GM13976 (cell line): ENCODE results near the gene MYO9A.

Experiments
- DNase-seq: peaks from one replicate; pipeline ENCODE4 v3.0.0; 2012; ENCODE audit warnings: low spot score
- in situ Hi-C: fragments of 300-500 bp; cut with MboI; formaldehyde crosslinking; loops from one replicate; pipeline ENCODE4 v1.12.0; 2022; ENCODE audit warnings: low sequenced_read_pairs, mixed read lengths, inconsistent platforms; ENCODE audit not compliant: unreplicated experiment
- TF ChIP-seq, protein P1 (sequence below): IDR thresholded peaks from 2 replicates; pipeline ENCODE4 v1.5.1; 2012; ENCODE audit warnings: borderline replicate concordance, mild to moderate bottlenecking; ENCODE audit not compliant: insufficient read depth; ENCODE audit errors: extremely low read depth, missing control alignments, control extremely low read depth

MYO9A gene

DNA sequence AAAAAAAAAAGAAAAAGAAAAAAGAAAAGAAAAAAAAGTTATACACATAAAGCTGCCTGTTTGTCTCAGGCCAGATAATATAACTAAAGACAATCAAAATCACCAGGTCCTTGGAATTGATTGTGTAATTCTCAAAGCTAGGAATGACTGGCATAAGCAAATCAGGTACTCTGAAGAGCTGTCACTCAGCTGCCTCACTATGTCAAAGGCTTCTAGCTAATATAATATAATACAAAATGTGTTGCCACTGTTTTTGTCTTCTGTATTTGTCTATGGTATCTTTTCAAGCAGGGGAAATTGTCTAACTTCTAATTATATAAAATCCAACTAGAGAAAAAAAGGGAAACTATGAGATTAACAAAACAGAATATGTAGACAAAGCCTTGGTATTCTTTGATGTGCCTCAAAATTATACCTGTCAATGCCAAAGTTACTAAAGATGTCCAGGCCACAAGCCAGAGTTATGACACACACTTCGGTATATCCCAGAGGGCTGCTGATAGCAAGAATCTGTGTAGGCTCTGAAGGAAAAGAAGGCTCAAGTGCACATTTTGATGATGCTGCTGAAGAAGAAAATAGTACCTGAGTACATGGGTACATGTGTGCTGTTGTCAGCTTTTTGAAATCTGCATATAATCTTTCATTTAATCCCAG lies 344.6 kb downstream of the MYO9A start:
- TF ChIP-seq, protein P1, sequence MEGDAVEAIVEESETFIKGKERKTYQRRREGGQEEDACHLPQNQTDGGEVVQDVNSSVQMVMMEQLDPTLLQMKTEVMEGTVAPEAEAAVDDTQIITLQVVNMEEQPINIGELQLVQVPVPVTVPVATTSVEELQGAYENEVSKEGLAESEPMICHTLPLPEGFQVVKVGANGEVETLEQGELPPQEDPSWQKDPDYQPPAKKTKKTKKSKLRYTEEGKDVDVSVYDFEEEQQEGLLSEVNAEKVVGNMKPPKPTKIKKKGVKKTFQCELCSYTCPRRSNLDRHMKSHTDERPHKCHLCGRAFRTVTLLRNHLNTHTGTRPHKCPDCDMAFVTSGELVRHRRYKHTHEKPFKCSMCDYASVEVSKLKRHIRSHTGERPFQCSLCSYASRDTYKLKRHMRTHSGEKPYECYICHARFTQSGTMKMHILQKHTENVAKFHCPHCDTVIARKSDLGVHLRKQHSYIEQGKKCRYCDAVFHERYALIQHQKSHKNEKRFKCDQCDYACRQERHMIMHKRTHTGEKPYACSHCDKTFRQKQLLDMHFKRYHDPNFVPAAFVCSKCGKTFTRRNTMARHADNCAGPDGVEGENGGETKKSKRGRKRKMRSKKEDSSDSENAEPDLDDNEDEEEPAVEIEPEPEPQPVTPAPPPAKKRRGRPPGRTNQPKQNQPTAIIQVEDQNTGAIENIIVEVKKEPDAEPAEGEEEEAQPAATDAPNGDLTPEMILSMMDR: no peak
- in situ Hi-C loops: loop anchor here (10.0 kb wide), 1 partner anchor 381 kb away; no protein-coding TSS in a partner anchor
- DNase-seq: no peak
